ENCODE results near the gene CARD9. TPM values are rescaled to one million over a fixed set of nuclear protein-coding genes. Genes with fewer than 3 reads are reported as not detected.

The CARD9 gene
- total RNA-seq, 1 experiment from 2014 or later: 1.7 TPM

DNA sequence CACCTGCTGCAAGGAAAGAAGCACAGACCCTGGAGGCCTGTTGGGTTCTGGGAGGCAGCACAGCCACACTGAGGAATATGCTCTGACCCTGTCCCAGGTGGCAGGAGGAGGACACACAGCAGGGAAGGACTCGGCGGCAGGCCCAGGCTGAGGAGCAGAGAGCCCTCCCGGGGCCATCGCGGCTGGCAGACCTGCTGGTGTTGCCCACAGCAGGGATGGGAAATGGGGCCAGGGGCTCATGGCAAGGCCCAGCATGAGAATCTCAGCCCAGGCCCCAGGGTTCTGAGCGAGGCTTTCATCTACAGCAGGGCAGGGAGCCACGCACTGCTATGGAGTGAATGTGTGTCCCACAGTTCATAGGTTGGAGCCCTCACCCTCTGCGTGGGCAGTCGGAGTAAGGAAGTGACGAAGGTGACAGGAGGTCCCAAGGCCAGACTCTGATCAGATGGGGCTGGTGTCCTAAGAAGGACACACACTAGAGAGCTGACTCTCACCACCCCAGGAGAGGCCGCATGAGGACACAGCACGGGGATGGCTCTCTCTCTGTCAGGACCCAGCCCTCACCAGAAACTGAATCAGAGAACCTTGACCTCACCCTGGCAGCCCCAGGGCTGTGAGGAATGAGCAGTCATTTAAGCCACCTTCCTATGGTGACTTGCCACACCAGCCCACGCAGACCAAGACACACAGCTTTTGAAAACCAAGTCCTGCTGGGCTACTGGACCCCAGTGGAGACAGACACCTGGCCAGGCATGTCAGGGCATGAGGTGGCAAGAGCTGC, 56.4 kb downstream of the CARD9 start:
- DNase-seq: no peak
- H3K36me3 ChIP-seq: no peaks in the 10 kb centered on the region
- H3K9me3 ChIP-seq: no peaks in the 10 kb centered on the region
- H3K27me3 ChIP-seq: no peaks in the 10 kb centered on the region
- H3K4me3 ChIP-seq: no peak overlapping the region

- Histone ChIP-seq H3K9me3 (no peaks in the 10 kb centered on the region), H3K4me3 (no peak overlapping the region), H3K27me3 (no peaks in the 10 kb centered on the region), H3K36me3 (no peaks in the 10 kb centered on the region)
- no peak for DNase-seq
Measured at GRCh38 chr9:136316271-136316751, 57.2 kb downstream of the CARD9 start.

GRCh38 chr9:136314944-136315343, 58.5 kb downstream of the CARD9 start:
- no peak for DNase-seq
- Histone ChIP-seq H3K36me3 (no peaks in the 10 kb centered on the region), H3K27me3 (no peaks in the 10 kb centered on the region), H3K4me3 (no peak overlapping the region), H3K9me3 (no peaks in the 10 kb centered on the region)

GRCh38 chr9:136314056-136314416, 59.4 kb downstream of the CARD9 start:
- H3K9me3 ChIP-seq: no peaks in the 10 kb centered on the region
- no peak for DNase-seq
- no peaks in the 10 kb centered on the region for H3K36me3 ChIP-seq
- no peak overlapping the region for H3K4me3 ChIP-seq
- H3K27me3 ChIP-seq: no peaks in the 10 kb centered on the region

Other genes with a start within 250 kb of the CARD9 start
- not detected in 2 replicates for gene LHX3, start 168.5 kb downstream of the CARD9 start, total RNA-seq (2014; rRNA removed; shearing (Covaris generic); ENCODE audit: low replicate concordance)
- gene QSOX2, start 127.9 kb downstream of the CARD9 start, total RNA-seq (2014; rRNA removed; shearing (Covaris generic); ENCODE audit: low replicate concordance): 22.7 and 28.2 TPM in 2 replicates
- 0.02 TPM in 1 of 2 replicates, not detected in the other for gene CCDC187, start 69.6 kb downstream of the CARD9 start, total RNA-seq (2014; rRNA removed; shearing (Covaris generic); ENCODE audit: low replicate concordance)
- gene GPSM1, start 46.1 kb downstream of the CARD9 start, total RNA-seq (2014; rRNA removed; shearing (Covaris generic); ENCODE audit: low replicate concordance): 31.4 and 46.3 TPM in 2 replicates
- gene DNLZ, start 9.9 kb downstream of the CARD9 start, total RNA-seq (2014; rRNA removed; shearing (Covaris generic); ENCODE audit: low replicate concordance): 15.2 and 47.9 TPM in 2 replicates
- 9.1 and 14.1 TPM in 2 replicates for gene SNAPC4, start 26.5 kb upstream of the CARD9 start, total RNA-seq (2014; rRNA removed; shearing (Covaris generic); ENCODE audit: low replicate concordance)
- gene ENTR1, start 36.9 kb upstream of the CARD9 start, total RNA-seq (2014; rRNA removed; shearing (Covaris generic); ENCODE audit: low replicate concordance): 65.6 and 95.9 TPM in 2 replicates
- gene PMPCA, start 37.0 kb upstream of the CARD9 start, total RNA-seq (2014; rRNA removed; shearing (Covaris generic); ENCODE audit: low replicate concordance): 56.3 and 83.7 TPM in 2 replicates
- 2.9 and 10.4 TPM in 2 replicates for gene INPP5E, start 66.2 kb upstream of the CARD9 start, total RNA-seq (2014; rRNA removed; shearing (Covaris generic); ENCODE audit: low replicate concordance)
- 4.3 and 7.5 TPM in 2 replicates for gene SEC16A, start 109.4 kb upstream of the CARD9 start, total RNA-seq (2014; rRNA removed; shearing (Covaris generic); ENCODE audit: low replicate concordance)
- 4.4 and 4.7 TPM in 2 replicates for gene NOTCH1, start 172.4 kb upstream of the CARD9 start, total RNA-seq (2014; rRNA removed; shearing (Covaris generic); ENCODE audit: low replicate concordance)

Data from MG63 (cell line).